HG03571 (cell line): ENCODE results near the gene TSPEAR.
"Not testable (repeated sequence)": the region's sequence is repeated elsewhere in the genome, so short reads cannot be mapped to it uniquely, and the experiment has no call there.

Experiments
- ATAC-seq: cut with Tn5 transposase; IDR thresholded peaks from one replicate; pipeline ENCODE4 v1.9.1; 2021; ENCODE audit not compliant: unreplicated experiment

TSPEAR gene

DNA sequence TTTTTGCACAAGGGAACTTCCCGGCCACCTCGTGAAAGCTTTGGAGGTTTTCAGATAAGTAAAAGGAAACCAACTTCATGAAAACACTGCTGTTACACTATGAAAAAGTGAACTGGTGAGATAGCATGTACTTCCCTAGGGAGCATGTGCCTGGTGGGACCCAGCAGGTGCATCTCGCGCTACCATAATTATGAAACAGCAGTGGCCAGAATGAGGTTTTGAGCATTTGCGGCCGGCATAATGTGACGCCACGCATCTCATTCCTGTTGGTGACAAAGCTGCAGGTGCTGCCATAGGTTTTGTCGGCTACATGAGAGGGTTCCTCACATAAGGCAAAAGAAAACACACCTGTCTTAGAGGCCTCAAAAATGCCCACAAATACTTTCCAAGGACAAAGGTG is 154.5 kb downstream of the TSPEAR start:
- ATAC-seq: no peak

DNA sequence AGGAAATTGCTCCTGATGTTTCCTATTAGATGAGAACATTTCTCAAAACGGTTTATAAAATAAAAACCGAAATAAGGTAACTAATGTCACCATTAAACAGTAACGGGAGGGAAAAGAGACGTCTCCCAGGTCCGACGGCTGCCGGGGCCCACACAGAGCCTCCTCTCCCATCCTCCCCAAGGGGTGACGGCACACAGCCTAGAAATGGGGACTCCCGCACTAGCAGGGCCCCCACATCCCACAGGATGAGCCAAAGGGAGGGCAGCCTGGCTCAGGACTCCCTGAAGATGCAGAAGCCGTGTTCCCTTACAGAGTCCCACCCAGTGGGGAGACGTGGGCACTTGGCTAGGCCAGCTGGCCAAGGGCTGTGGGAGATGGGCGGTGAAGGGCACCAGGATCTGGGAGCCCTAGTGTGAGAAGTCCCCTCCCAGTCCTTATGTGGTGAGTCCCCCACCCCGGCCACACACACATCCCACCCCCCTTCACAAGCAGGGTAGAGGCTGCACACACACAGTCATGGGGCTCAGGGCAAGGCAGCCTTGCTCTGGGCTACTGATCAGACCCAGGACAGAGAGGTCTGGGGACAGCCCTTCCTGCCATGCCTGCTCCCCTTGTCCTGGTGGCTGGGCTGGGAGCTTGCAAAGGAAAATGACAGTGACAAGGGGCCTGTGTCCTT is 156.0 kb downstream of the TSPEAR start:
- no peak for ATAC-seq

DNA sequence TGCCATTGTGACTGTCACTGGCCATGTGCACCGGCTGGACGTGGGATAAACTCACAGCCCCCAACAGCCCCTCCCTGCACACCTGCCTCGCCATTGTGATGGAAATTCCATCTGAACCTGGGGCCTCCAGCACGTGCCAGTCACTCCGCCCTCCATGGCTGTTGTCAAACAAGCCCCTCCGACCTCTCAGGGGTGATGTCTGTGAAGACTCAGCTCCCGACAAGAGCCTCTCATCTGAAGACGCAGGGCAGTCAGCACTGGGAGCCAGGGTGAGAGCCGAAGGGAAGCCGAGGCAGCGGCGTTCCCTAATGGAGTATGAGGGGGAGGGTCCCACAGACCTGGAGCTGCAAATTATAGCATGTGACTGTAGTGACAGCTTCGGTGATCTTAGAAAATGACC is 158.7 kb downstream of the TSPEAR start:
- ATAC-seq: no peak

DNA sequence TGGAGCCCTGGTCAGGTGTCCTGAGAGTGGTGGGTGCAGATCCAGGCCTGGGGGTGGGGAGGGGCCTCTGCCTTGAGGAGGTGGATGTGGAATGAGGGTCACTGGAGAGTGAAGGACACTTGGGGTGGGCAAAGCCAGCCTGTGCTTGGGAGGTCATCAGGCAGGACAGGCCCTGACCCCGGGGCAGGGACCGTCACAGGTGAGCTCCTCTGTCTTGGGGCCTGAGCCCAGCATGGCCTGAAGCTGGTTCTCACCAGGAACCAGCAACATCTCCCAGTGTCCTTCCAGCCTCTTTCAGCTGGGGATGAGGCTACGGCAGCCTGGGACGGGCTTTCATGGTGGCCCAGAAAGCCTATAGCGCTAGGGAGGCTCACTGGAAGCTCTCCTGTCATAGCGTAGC is 159.2 kb downstream of the TSPEAR start:
- ATAC-seq: no peak

DNA sequence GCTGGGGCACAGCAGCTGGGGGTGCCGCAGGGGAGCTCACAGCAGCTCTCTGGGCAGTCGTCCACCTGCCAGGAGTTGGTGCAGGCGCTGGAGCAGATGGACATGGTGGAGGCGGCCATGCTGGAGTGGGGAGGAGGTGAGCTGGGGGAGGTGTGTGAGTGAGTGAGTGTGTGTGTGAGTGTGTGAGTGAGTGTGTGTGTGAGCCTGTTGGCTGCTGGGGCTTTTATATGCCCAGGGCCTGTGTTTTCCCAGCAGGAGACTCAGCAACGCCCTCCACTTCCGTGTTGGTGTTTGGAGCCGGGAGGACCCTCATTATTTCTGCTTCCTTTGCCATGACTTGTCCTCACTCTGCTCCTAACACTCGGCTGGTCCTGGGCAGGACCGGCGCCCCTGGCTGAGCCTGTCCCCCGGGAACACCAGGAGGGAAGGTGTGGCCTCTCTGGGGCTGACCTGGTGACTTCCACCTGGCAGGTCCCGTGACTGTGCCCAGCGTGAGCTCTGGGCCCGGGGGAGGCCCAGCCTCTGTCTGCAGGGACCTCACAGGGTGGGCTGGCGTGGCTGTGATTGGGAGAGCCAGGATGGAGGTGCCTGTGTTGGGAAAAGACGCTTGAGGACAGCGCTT is 159.9 kb downstream of the TSPEAR start, which contains the start of gene KRTAP10-2:
KRTAP10-2 (minus strand) TSS at position 166 of the 622 bp plus-strand sequence; CDS start at position 119, 47 bp downstream.
- ATAC-seq: no peak

DNA sequence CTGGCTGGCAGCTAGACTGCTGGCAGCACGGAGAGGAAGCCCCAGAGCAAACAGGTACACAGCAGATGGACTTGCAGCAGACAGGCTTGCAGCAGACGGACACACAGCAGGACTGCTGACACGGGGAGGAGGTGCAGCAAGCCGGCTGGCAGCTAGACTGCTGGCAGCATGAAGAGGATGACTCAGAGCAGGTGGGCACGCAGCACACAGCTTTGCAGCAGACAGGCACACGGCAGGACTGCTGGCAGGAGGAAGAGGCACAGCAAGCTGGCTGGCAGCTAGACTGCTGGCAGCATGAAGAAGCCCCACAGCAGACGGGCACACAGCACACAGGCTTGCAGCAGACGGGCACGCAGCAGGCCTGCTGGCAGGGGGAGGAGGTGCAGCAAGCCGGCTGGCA is 160.6 kb downstream of the TSPEAR start:
- no peak for ATAC-seq

DNA sequence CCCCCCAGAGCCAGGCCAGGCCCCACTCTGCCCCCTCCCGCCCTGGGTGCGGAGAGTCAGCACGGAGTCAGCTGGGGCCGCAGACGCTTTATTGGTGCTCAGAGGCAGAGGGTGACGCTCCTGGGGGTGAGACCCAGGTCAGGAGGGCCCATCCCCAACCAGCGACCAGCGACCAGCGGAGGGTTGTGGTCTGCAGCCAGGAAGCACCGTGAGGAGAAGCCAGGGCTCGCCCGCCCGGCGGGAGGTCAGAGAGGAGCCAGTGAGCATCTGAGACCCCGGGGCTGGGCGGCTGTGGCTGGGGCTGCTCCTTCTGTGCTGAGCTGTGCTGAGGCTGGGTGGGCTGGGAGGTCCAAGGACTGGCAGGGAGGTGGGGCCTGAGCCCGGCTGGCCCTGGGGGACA is 161.1 kb downstream of the TSPEAR start:
- not testable (repeated sequence) for ATAC-seq

DNA sequence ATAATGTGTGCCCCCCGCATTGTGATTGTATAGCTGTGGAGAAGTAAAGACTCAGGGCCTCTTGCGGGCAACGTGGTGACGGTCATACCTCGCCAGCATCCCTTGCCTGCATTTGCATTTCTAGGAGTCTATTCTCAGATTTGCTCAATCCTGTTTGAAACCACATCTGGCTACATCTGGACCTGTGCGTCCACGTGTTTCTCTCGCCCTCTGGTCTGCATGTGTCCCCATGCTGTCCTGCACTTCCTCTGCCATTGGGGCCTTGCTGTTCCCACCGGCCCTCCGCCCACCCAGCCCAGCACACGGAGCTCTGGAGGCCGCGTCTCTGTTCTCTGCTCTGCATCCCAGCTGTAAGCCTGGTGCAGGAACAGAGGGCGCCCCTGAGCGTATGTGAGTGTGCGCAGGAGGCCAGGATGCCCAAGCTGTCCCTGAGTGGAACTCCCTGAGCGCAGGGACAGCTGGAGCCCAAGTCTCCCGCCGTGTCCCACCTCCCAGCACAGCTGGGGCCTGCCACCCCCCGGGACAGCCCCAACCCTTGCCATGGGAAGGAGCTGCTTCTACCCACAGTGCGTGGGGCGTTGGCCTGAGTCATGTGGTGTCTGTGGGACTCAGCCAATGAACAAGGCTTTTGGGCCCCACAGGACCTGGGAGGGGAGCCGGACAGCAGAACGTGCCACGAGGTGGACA is 161.7 kb downstream of the TSPEAR start:
- no peak for ATAC-seq

DNA sequence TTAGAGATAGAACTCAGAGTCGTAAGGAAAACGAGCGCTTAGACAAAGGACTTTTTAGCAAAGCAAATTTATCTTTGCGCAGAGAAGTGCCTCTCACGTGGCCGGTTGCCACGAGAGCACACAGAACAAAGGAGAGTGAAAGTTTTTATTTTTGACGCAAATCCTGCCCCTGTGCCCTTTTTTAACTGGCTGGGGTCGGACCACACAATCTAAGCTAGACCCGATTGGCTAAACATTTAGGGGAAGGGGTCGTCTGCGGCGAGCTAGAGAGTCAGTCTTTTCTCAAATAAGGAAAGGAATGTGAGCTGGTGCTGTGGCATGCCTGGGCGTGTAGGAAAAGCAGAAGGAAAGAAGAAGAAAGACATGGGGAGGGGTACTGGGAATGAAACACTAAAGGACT is 162.4 kb downstream of the TSPEAR start:
- no peak for ATAC-seq

DNA sequence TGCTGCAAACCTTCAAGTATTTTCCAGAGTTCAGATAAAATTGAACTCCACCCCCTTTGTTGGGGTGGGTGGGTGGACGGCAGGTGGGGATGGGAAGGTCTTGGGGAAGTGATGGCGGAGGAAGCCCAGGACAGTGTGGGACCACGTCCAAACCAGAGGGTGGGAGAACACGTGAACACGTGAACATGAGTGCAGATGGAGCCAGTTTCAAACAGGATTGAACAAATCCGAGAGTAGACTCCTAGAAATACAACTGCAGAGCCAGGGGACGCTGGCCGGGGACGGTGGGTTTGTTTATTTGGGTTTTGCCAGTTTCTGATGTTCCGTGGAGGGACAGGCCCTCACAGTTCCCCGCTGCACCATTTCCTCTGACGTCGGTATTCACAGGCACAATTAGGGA is 163.0 kb downstream of the TSPEAR start:
- no peak for ATAC-seq

DNA sequence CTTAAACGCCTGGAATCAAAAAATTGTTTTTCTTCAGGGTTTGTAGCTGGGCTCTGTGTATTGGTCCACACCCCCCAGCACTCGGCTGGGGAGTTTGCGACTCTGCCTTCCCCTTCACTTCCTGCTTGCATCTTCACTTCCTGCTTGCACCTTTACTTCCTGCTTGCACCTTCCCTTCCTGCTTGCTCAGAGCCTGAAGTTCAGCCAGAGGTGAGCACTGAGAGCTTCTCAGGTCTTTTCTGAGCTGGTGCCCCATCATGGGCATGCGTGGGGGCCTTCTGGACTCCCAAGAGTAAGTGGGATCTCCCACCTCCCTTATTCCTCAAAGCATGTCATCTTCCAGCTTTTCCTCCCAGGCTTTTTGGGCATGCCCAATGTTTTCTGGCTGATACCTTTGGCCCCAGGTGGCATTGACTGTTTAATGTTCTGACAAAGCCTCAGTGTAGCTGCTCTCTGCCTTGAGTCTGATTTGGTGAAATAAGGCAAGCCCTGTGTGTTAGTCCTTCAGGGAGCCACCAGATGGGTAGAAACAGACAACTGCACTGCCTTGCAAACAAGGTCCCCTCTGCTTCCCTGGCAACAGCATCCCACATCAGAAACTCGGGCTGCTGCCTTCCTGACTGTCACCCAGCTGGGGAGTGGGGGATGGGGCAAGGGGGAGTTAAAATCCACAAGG is 163.6 kb downstream of the TSPEAR start:
- no peak for ATAC-seq

DNA sequence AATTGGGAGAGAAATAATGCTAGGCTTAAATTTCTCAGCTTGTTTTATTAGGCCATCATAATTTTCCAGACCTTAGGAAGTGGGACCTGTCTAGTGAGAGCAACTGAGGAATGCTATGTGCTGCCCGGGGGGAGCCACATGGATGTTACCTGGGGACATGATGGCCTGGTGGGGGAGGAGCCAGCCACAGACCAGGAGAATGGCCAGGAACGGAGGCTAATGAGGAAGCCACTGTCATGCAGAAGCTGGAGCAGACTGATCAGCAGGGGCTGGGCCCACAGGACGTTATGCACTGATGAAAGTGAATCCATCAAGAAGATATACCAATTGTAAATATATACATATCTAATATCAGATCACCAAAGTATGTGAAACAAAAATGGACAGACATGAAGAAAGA is 166.8 kb downstream of the TSPEAR start:
- no peak for ATAC-seq

DNA sequence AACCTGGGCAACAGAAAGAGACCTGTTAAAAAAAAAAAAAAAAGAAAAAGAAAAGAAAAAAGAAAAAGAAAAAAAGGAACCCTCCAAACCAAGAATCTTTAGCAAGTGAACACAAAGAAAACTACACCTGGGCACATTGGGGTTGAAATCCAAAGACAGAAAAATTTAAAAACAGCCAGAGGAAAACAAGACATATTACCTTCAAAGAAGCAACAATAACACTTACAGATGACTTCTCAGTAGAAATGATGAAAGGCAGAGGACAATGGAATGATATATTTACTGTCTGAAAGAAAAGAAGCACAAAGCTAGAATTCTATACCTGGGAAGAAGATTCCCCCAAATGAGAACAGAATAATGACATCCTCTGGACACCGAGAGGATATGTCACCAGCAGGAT is 168.7 kb downstream of the TSPEAR start:
- no peak for ATAC-seq

DNA sequence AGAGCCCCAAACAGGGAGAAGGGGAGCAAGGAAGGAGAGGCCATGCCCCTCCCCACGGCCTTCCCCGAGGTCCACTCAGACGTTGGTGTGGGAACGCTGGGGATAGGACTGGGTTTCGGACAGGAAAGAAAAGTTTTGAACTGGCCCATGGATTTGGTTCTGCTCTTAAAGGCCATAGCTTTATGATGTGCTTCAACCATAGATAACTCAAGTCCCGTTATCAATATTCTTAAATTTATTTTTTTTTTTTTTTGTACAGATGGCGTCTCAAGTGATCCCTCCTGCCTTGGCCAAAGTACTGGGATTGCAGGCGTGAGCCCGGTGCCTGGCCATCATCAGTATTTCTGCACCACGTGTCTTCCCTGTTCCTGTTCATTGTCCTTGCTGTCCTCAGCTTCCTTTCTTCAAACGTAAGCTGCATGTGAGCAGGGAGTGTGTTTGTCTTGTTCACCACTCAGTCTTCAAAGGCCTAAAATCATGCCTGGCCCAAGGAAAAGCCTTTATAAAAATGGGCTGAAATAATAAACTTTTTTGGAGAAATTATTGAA is 170.6 kb downstream of the TSPEAR start:
- ATAC-seq: no peak

DNA sequence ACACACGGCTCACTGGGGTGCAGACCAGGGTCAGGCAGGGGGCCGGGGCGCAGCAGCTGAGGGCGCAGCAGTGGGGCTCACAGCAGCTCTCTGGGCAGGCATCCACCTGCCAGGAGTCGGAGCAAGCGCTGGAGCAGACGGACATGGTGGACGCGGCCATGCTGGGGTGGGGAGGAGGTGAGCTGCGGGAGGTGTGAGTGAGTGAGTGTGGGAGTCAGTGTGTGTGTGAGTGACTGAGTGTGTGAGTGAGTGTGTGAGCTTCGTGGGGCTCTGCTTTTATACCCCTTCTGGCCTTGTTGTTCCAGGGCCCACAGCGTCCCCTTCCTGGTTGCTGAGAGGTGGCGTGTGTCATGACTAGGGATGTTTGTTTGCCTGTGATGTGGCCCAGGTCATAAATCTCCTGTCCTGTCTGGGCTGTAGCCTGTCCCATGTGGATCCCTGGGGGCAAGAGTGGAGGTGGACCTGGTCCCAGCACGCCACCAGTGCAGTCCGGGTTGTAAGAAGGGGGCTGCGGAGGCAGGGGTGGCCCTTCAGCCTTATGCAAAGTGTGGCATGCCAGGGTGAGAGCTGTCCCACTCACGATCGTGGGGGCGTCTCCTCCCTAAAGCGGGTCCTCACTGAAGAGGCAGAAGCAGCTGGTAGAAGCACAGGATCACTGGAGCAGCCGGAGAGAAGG is 171.2 kb downstream of the TSPEAR start, which contains the start of gene KRTAP10-1:
KRTAP10-1 (minus strand) TSS at position 205 of the 676 bp plus-strand sequence; CDS start at position 160, 45 bp downstream.
- ATAC-seq: no peak

DNA sequence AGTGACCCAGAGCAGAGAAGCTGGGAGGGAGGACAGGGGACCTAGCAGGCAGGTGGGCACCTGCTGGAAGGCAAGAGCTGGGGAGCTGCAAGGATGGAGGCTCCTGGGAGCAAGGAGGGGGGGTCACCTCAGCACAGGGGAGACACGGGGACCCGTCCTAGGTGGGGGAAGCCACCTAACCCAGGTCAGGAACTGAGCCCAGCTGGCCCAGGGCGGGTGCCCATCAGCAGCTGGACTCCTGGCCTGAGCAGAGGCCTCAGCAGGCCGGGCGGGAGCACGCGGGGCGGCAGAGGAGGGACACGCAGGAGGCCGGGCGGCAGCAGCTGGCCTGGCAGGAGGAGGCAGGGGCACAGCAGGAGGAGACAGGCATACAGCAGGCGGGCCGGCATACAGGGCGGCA is 172.3 kb downstream of the TSPEAR start:
- ATAC-seq: no peak

DNA sequence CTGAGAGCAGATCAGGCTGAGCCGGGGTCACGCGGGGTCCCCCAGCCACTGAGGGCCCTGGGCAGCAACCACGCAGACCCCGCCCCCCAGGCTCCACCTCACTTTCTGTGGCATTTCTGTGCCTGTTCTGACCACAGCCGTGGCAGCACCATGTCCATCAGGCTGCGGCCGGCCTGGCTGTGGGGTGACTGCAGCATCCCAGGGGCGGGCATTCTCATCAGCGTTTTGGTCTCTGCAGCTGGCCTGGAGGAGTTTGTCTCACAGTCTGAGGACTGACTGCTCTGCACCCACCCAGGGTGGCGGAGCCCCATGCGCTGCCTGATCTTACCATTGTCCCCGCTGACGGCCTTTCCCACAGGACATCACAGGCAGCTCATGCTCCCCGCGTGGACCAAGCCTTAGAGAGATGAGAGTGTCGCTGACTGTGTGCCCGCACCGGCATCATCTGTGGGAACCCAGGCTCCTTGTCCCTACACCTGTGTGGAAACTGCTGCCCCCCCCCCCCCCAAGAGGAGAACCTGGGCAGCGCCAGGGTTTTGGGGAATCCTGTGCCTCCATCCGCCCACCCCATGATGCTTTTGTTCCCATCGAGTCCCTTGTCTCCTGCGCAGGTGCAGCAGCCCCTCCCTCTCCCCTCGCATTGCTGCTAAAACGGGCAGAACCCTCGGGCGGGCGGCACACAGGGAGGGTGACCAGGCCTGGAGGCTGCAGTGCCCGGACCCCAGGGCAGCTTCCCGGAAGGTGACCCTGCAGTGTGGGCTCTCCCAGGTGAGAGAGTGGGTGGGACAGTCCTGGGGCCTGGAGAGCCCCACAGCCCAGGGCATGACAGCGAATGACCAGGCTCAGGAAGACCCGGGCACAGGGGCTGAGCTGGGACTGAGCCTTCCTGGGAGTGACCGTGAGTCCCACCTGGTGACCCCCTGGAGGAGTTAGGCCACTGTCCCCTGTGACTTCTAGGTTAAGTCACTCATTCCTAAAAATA is 173.2 kb downstream of the TSPEAR start:
- ATAC-seq: no peak

DNA sequence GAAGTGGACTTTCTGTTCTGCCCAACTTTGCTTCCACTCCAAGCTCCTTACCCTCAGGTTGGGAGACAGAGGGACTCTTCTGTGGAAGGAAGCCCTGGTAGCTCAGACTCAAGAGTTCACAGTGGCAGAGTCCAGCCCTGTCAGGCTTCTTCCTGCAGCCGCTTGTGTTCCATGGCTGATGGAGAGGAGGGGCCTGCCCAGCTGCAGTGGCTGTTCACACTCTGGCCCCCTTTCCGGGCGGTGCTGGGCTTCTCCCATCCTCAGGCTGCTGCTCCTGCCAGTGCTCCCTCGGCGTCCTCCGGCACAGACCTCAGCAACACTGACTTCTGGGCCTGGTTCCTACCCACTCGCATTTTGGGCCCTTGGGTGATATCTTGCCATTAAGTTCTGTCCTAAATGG is 175.4 kb downstream of the TSPEAR start:
- ATAC-seq: no peak

DNA sequence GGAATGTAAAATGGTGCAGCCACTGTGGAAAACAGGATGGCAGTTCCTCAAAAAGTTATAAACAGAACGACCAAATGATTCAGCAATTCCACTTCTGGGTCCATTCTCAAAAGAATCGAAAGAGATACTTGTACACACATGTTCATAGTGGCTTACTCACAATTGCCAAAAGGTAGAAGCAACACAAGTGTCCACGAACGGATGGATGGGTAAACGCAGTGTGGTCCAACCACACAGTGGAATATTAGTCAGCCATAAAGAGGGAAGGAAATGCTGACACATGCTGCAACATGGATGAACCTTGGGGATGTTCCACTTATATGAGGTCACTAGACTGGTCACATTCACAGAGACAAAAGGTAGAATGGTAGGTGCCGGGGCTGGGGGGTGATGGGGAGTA is 176.7 kb downstream of the TSPEAR start:
- no peak for ATAC-seq
